Measurements from ENCODE around the gene LDB3. TPM values are rescaled to one million over a fixed set of nuclear protein-coding genes. Genes with fewer than 3 reads are reported as not detected.

The LDB3 gene
- total and polyA plus RNA-seq, 7 donors, result 1.2 to 42.1 (median 13.2) TPM

GRCh38 chr10:86667421-86668181, 710 bp upstream of the LDB3 start:
- peak overlapping the region; percentile 44 to 60 (median 50) for H3K4me3 ChIP-seq
- no peaks in the 10 kb centered on the region for H3K9me3 ChIP-seq
- peaks cover 0 to 69% (median 47%) of the 10 kb centered on the region in 4 donors for H3K4me1 ChIP-seq

DNA sequence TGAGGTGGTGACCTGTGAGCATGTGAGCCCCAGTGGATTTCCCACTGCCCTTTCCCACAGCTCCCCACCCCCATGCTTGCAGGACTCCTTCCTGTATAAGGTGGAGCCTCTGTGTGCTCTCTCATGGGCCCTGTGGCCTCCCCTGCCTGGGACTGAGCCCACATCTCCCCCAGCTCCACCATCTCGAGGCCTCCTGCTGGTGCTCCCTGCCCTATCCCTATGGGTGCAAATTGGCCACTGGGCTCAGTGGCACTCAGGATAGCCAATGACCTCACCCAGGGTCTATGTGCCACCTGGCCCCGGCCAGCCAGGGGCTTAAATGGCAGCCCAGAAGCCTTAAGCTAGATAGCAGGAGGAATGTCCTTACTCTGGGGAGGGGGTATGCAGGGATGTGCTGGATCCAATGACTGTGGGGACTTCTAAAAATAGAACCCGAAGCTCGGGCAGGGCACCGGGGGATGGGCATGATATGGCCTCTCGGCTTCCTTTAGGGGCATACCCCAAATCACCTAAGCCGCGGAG, 2.0 kb downstream of the LDB3 start:
- H3K4me1 ChIP-seq, result peaks cover 0 to 83% (median 62%) of the 10 kb centered on the region in 4 donors
- TF ChIP-seq POLR2A (IDR thresholded peaks at IDR 0.05) (no peak), CTCF (IDR thresholded peaks at IDR 0.05) (no peak), POLR2AphosphoS5 (IDR thresholded peaks at IDR 0.05) (no peak), EP300 (IDR thresholded peaks at IDR 0.05) (no peak)
- H3K27me3 ChIP-seq, result no peaks in the 10 kb centered on the region
- intact Hi-C loops (cut with DNase I), result no loop called here
- H3K36me3 ChIP-seq, result no peaks in the 10 kb centered on the region
- no peaks in the 10 kb centered on the region for H3K9me3 ChIP-seq
- peak overlapping the region; percentile 44 to 60 (median 50) for H3K4me3 ChIP-seq
- peak overlapping the region; percentile 87 to 96 (median 92) for H3K27ac ChIP-seq
- WGBS, 2 donors, result 80 to 85% methylated on average over 8 of the region's 8 CpGs
- DNase-seq, result no peak

More at GRCh38 chr10:86667421-86668181, 710 bp upstream of the LDB3 start:
- DNase-seq, result no peak
- H3K27me3 ChIP-seq, result no peaks in the 10 kb centered on the region
- peak overlapping the region; percentile 87 to 96 (median 92) for H3K27ac ChIP-seq
- WGBS, 2 donors, result 64 to 84% methylated on average over 10 of the region's 10 CpGs
- no peak for TF ChIP-seq POLR2A (IDR thresholded peaks at IDR 0.05)
- TF ChIP-seq POLR2AphosphoS5 (IDR thresholded peaks at IDR 0.05), result peak in 1 of 4 donors; percentile 7
- TF ChIP-seq CTCF (IDR thresholded peaks at IDR 0.05), result no peak
- no peak for TF ChIP-seq EP300 (IDR thresholded peaks at IDR 0.05)
- H3K36me3 ChIP-seq, result no peaks in the 10 kb centered on the region
- intact Hi-C loops (cut with DNase I), result loop anchor here (5.0 kb wide), 2 partner anchors 145 to 265 kb away; partner anchors contain the start of gene WAPL

DNA sequence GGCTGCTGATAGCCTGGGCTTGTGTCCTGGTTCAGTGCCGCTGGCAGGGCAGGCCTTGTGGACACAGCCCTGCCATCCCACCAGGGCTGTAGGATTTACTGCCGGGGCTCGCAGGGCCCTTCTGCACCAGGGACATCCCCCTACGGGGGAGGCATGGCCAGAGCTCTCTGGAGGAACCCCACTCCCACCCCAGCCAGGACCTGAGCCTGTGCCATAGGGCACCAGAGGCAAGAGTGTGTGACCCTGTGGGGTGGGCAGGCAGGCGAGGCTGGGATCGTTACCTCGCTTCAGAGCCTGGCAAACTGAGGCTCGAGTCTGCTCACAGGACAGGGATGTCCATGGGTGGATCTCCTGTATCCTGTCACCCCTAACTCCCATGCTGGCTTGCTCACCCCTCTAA, 2.6 kb downstream of the LDB3 start:
- H3K4me3 ChIP-seq, result peak overlapping the region; percentile 44 to 60 (median 50)
- DNase-seq, result no peak
- no peaks in the 10 kb centered on the region for H3K36me3 ChIP-seq
- 90% methylated on average over 8 of the region's 8 CpGs for WGBS, 2 donors
- H3K4me1 ChIP-seq, result peaks cover 0 to 83% (median 66%) of the 10 kb centered on the region in 4 donors
- H3K9me3 ChIP-seq, result no peaks in the 10 kb centered on the region
- H3K27ac ChIP-seq, result peak overlapping the region; percentile 87 to 96 (median 92)
- no peaks in the 10 kb centered on the region for H3K27me3 ChIP-seq
- no peak for TF ChIP-seq POLR2A (IDR thresholded peaks at IDR 0.05)
- TF ChIP-seq POLR2AphosphoS5 (IDR thresholded peaks at IDR 0.05), result no peak
- intact Hi-C loops (cut with DNase I), result no loop called here

DNA sequence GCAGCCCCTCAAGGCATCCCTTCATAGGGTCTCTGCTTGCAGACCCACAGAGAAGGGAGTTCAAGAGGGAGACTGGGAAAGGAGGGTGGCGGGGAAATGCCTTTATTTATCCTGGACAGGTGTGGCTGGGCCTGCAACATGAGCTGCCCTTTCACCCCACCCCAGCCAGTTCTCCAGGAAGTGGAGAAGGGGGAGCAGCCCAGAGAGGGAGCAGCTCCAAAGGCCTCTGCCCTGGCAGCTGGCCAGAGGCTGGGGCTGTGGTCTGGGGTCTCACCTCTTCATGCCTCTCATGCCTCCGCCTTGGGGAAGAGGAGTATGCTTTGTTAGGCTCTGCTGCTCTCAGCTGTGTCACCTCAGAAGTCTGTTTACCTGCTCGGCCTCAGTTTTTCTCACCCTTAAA, 3.1 kb downstream of the LDB3 start:
- WGBS, 2 donors, result 56 to 72% methylated on average over 3 of the region's 3 CpGs
- intact Hi-C loops (cut with DNase I), result no loop called here
- no peaks in the 10 kb centered on the region for H3K27me3 ChIP-seq
- no peak for DNase-seq
- H3K4me3 ChIP-seq, result peak overlapping the region; percentile 44 to 60 (median 50)
- no peaks in the 10 kb centered on the region for H3K9me3 ChIP-seq
- H3K36me3 ChIP-seq, result no peaks in the 10 kb centered on the region
- peaks cover 0 to 86% (median 72%) of the 10 kb centered on the region in 4 donors for H3K4me1 ChIP-seq
- H3K27ac ChIP-seq, result peak overlapping the region; percentile 87 to 96 (median 92)
- TF ChIP-seq POLR2AphosphoS5 (IDR thresholded peaks at IDR 0.05) (no peak), POLR2A (IDR thresholded peaks at IDR 0.05) (no peak), EP300 (IDR thresholded peaks at IDR 0.05) (no peak), CTCF (IDR thresholded peaks at IDR 0.05) (no peak)

GRCh38 chr10:86671985-86672710, 3.8 kb downstream of the LDB3 start:
- intact Hi-C loops (cut with DNase I), result no loop called here
- Histone ChIP-seq H3K4me1 (peaks cover 0 to 92% (median 78%) of the 10 kb centered on the region in 4 donors), H3K27me3 (no peaks in the 10 kb centered on the region), H3K27ac (peak overlapping the region; percentile 87 to 96 (median 92)), H3K4me3 (peak overlapping the region in 3 of 4 donors; percentile 20 to 50 (median 30)), H3K36me3 (no peaks in the 10 kb centered on the region), H3K9me3 (no peaks in the 10 kb centered on the region)
- WGBS, 2 donors, result 71 to 82% methylated on average over 12 of the region's 12 CpGs
- TF ChIP-seq POLR2A (IDR thresholded peaks at IDR 0.05) (no peak), CTCF (IDR thresholded peaks at IDR 0.05) (no peak), POLR2AphosphoS5 (IDR thresholded peaks at IDR 0.05) (peak in 3 of 4 donors; percentile 38 to 43 (median 42)), EP300 (IDR thresholded peaks at IDR 0.05) (peak in 1 of 4 donors; percentile 39)
- DNase-seq, result no peak
